ENCODE results near the gene A4GALT.

DNA sequence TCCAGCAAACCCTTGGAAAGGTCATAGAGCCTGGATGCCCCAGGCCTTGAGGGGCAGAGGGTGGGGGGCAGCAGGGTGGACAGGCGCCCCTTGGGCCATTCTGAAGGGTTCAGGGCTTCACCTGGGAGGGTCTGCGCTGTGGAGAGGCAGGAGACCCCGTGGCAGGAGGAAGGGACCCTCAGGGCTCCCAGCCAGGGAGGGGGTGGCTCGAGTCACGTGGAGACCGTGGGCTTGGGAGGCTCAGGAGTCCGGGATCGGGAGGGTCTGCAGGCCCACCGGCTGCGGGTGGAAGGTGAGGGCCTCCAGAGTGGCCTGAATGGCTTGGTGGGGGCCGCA lies 48.5 kb upstream of the A4GALT start:
- TF ChIP-seq NRF1 (conservative IDR thresholded peaks at IDR 0.05; ENCODE audit: low read depth, low read length) (no peak), POLR2A (IDR thresholded peaks at IDR 0.05; ENCODE audit: low read depth, low read length) (no peak), STAT1 (conservative IDR thresholded peaks at IDR 0.05) (no peak), SMC3 (IDR thresholded peaks at IDR 0.05; ENCODE audit: borderline replicate concordance, low read length) (no peak), SP1 (IDR thresholded peaks at IDR 0.05; ENCODE audit: low read depth, low read length) (no peak), YY1 (IDR thresholded peaks at IDR 0.05; ENCODE audit: low read depth, low read length) (no peak), FOXK2 (IDR thresholded peaks at IDR 0.05) (no peak)
- TF ChIP-seq, protein P1, sequence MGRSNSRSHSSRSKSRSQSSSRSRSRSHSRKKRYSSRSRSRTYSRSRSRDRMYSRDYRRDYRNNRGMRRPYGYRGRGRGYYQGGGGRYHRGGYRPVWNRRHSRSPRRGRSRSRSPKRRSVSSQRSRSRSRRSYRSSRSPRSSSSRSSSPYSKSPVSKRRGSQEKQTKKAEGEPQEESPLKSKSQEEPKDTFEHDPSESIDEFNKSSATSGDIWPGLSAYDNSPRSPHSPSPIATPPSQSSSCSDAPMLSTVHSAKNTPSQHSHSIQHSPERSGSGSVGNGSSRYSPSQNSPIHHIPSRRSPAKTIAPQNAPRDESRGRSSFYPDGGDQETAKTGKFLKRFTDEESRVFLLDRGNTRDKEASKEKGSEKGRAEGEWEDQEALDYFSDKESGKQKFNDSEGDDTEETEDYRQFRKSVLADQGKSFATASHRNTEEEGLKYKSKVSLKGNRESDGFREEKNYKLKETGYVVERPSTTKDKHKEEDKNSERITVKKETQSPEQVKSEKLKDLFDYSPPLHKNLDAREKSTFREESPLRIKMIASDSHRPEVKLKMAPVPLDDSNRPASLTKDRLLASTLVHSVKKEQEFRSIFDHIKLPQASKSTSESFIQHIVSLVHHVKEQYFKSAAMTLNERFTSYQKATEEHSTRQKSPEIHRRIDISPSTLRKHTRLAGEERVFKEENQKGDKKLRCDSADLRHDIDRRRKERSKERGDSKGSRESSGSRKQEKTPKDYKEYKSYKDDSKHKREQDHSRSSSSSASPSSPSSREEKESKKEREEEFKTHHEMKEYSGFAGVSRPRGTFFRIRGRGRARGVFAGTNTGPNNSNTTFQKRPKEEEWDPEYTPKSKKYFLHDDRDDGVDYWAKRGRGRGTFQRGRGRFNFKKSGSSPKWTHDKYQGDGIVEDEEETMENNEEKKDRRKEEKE (IDR thresholded peaks at IDR 0.05): no peak
- TF ChIP-seq, protein P2, sequence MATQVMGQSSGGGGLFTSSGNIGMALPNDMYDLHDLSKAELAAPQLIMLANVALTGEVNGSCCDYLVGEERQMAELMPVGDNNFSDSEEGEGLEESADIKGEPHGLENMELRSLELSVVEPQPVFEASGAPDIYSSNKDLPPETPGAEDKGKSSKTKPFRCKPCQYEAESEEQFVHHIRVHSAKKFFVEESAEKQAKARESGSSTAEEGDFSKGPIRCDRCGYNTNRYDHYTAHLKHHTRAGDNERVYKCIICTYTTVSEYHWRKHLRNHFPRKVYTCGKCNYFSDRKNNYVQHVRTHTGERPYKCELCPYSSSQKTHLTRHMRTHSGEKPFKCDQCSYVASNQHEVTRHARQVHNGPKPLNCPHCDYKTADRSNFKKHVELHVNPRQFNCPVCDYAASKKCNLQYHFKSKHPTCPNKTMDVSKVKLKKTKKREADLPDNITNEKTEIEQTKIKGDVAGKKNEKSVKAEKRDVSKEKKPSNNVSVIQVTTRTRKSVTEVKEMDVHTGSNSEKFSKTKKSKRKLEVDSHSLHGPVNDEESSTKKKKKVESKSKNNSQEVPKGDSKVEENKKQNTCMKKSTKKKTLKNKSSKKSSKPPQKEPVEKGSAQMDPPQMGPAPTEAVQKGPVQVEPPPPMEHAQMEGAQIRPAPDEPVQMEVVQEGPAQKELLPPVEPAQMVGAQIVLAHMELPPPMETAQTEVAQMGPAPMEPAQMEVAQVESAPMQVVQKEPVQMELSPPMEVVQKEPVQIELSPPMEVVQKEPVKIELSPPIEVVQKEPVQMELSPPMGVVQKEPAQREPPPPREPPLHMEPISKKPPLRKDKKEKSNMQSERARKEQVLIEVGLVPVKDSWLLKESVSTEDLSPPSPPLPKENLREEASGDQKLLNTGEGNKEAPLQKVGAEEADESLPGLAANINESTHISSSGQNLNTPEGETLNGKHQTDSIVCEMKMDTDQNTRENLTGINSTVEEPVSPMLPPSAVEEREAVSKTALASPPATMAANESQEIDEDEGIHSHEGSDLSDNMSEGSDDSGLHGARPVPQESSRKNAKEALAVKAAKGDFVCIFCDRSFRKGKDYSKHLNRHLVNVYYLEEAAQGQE (IDR thresholded peaks at IDR 0.05; ENCODE audit: low read depth, low read length): no peak
- TF ChIP-seq, protein P3, sequence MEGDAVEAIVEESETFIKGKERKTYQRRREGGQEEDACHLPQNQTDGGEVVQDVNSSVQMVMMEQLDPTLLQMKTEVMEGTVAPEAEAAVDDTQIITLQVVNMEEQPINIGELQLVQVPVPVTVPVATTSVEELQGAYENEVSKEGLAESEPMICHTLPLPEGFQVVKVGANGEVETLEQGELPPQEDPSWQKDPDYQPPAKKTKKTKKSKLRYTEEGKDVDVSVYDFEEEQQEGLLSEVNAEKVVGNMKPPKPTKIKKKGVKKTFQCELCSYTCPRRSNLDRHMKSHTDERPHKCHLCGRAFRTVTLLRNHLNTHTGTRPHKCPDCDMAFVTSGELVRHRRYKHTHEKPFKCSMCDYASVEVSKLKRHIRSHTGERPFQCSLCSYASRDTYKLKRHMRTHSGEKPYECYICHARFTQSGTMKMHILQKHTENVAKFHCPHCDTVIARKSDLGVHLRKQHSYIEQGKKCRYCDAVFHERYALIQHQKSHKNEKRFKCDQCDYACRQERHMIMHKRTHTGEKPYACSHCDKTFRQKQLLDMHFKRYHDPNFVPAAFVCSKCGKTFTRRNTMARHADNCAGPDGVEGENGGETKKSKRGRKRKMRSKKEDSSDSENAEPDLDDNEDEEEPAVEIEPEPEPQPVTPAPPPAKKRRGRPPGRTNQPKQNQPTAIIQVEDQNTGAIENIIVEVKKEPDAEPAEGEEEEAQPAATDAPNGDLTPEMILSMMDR (IDR thresholded peaks at IDR 0.05 in 2 of 3, conservative IDR thresholded peaks at IDR 0.05 in 1 of 3; ENCODE audit: control insufficient read depth in 2 of 3, extremely low read depth in 1 of 3, insufficient read depth in 1 of 3, low read depth in 3 of 3, low read length in 3 of 3): no peak
